MCF 10A (cell line): ENCODE measurements around the gene TMPRSS11D. TPM values are rescaled to one million over a fixed set of nuclear protein-coding genes. Genes with fewer than 3 reads are reported as not detected.
A peak's percentile ranks its signal among the peaks of the same experiment; 100 is the strongest.

Experiments
- BruUV-seq: library from RNA; stranded (reverse); fragments of 400-500 nt; replicated peaks from 2 replicates; lab custom pipeline; 2021; lab: Mats Ljungman, UMichigan
- CTCF ChIA-PET: fragments of 300-600 bp; sonication (Branson Sonifier 250); formaldehyde crosslinking; extraction: SDS; loops from one replicate; lab custom pipeline; 2021; ENCODE audit warnings: antibody characterized with exemption, inconsistent platforms; lab: Yijun Ruan, JAX
- POLR2A ChIA-PET: fragments of 300-600, 350-650 bp; sonication (Branson Sonifier 250); formaldehyde crosslinking; extraction: SDS; loops from one replicate; lab custom pipeline; 2020; ENCODE audit warnings: antibody characterized with exemption, inconsistent platforms; lab: Yijun Ruan, JAX
- DNase-seq: peaks from one replicate; pipeline ENCODE4 v3.0.0-alpha.2; 2018; ENCODE audit not compliant: unreplicated experiment
- H3K27ac Mint-ChIP-seq: one replicate; pipeline ENCODE4 v1.8.0; 2022; ENCODE audit warnings: mild to moderate bottlenecking, low read depth, mixed read lengths; ENCODE audit not compliant: unreplicated experiment
- H3K27me3 Mint-ChIP-seq: one replicate; pipeline ENCODE4 v1.8.0; 2022; ENCODE audit warnings: mixed read lengths; ENCODE audit not compliant: insufficient read depth, unreplicated experiment
- H3K36me3 Mint-ChIP-seq: one replicate; pipeline ENCODE4 v1.8.0; 2022; ENCODE audit warnings: mild to moderate bottlenecking, moderate library complexity, mixed read lengths; ENCODE audit not compliant: insufficient read depth, unreplicated experiment
- H3K4me1 Mint-ChIP-seq: one replicate; pipeline ENCODE4 v1.8.0; 2022; ENCODE audit warnings: mixed read lengths; ENCODE audit not compliant: insufficient read depth, unreplicated experiment
- H3K4me3 Mint-ChIP-seq: one replicate; pipeline ENCODE4 v1.8.0; 2022; ENCODE audit warnings: mild to moderate bottlenecking, moderate library complexity, mixed read lengths; ENCODE audit not compliant: unreplicated experiment
- H3K9me3 Mint-ChIP-seq: one replicate; pipeline ENCODE4 v1.8.0; 2022; ENCODE audit warnings: mixed read lengths; ENCODE audit not compliant: unreplicated experiment
- CTCF ChIP-seq: fragments of 200-600 bp; IDR thresholded peaks from one replicate; pipeline ENCODE4 v1.8.0; 2022; ENCODE audit warnings: antibody characterized with exemption, mild to moderate bottlenecking; ENCODE audit not compliant: unreplicated experiment
- intact Hi-C: fragments of 100-400 bp; cut with micrococcal nuclease; formaldehyde crosslinking; loops from 2 replicates; pipeline ENCODE4 v1.14.1; 2022
- total RNA-seq: library from RNA; stranded (reverse); gene quantifications from 2 replicates; pipeline ENCODE4 v1.2.3, GENCODE V29; 2022

Gene TMPRSS11D
- total RNA-seq, 1 experiment from 2014 or later = not detected

DNA sequence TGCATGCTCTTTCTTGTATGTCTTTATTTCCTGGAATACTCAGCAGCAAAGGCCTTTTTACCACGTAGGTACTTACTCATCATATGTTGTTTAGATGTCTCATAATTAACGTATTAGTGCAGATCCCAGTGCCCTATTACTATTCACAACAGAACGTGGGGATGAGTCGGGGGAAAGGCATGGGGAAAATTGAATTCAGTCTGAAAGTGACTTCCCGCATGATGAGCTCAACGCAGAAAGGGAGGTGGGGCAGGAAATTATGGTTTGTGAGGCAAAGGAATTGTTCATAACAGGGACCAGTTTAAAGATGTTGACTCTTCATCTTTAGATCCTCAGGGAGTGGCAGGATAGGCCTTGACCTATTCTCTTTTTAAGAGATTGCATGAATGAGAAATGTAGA lies 2.0 kb upstream of the TMPRSS11D start:
- Mint-ChIP-seq H3K27ac (peak overlapping the region; percentile 93), H3K4me1 (peaks cover 14% of the 10 kb centered on the region), H3K36me3 (no peaks in the 10 kb centered on the region), H3K27me3 (no peaks in the 10 kb centered on the region), H3K9me3 (no peaks in the 10 kb centered on the region), H3K4me3 (peak overlapping the region; percentile 35)
- TF ChIP-seq CTCF = no peak
- CTCF ChIA-PET = interaction anchor here (0.9 to 1.7 kb wide), 3 partner anchors 10 to 24 kb away, joined by 3 to 5 read pairs (median 4); no protein-coding TSS in a partner anchor
- DNase-seq = peak; percentile 66
- intact Hi-C loops = no loop called here
- POLR2A ChIA-PET = interaction anchor here (0.7 to 1.2 kb wide), 3 partner anchors 12 to 129 kb away, joined by 3 to 4 read pairs (median 4); no protein-coding TSS in a partner anchor
- no TSS peak for BruUV-seq

DNA sequence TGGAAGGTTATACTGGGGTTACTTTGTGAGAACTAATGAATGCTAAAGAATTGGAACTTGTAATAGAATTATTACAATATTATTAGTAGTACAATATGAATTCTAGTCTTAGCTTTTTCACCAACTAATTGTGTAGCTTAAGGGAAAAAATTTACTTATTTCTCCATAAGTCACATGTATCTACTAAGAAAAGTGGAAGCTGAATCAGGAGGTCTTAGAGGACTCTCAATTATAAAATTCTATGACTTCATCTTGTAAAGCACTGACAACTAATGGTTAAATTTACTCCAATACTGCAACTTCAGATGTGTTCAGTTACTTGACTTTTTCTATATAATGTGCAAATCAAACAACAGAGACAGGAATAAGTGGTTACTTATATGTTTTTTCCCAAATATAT lies 899 bp upstream of the TMPRSS11D start:
- Mint-ChIP-seq H3K4me3 (no peak overlapping the region), H3K27me3 (no peaks in the 10 kb centered on the region), H3K9me3 (no peaks in the 10 kb centered on the region), H3K27ac (no peak overlapping the region), H3K36me3 (no peaks in the 10 kb centered on the region), H3K4me1 (peaks cover 14% of the 10 kb centered on the region)
- ChIA-PET CTCF (interaction anchor here (0.6 to 1.7 kb wide), 4 partner anchors 11 to 160 kb away, joined by 3 to 5 read pairs (median 3); no protein-coding TSS in a partner anchor), POLR2A (no interaction called here)
- DNase-seq = no peak
- BruUV-seq = no TSS peak
- no peak for TF ChIP-seq CTCF
- intact Hi-C loops = no loop called here

- Mint-ChIP-seq H3K27me3 (no peaks in the 10 kb centered on the region), H3K27ac (no peak overlapping the region), H3K4me1 (peaks cover 14% of the 10 kb centered on the region), H3K36me3 (no peaks in the 10 kb centered on the region), H3K9me3 (no peaks in the 10 kb centered on the region), H3K4me3 (no peak overlapping the region)
- no TSS peak for BruUV-seq
- intact Hi-C loops = no loop called here
- ChIA-PET CTCF (interaction anchor here (0.8 to 1.7 kb wide), 4 partner anchors 10 to 260 kb away, joined by 3 to 4 read pairs (median 3); no protein-coding TSS in a partner anchor), POLR2A (no interaction called here)
- no peak for DNase-seq
- no peak for TF ChIP-seq CTCF
Observed at GRCh38 chr4:67883458-67883857, 344 bp downstream of the TMPRSS11D start.

- Mint-ChIP-seq H3K36me3 (no peaks in the 10 kb centered on the region), H3K4me3 (no peak overlapping the region), H3K27me3 (no peaks in the 10 kb centered on the region), H3K4me1 (peaks cover 7% of the 10 kb centered on the region), H3K9me3 (no peaks in the 10 kb centered on the region), H3K27ac (no peak overlapping the region)
- POLR2A ChIA-PET = interaction anchor here (0.7 kb wide), 1 partner anchor 111 kb away, joined by 3 read pairs; no protein-coding TSS in a partner anchor
- CTCF ChIA-PET = interaction anchor here (1.3 to 2.8 kb wide), 2 partner anchors 10 to 295 kb away, joined by 3 to 5 read pairs; no protein-coding TSS in a partner anchor
- no peak for DNase-seq
- no TSS peak for BruUV-seq
- intact Hi-C loops = no loop called here
- TF ChIP-seq CTCF = no peak
Observed at GRCh38 chr4:67880866-67881610, 2.8 kb downstream of the TMPRSS11D start.
